Heart right ventricle (tissue), 16 donors: ENCODE results near the gene HOXA1. TPM values are rescaled to one million over a fixed set of nuclear protein-coding genes. Genes with fewer than 3 reads are reported as not detected.

Experiments used
- ATAC-seq, 8 donors: fragments of 200-7000 bp; cut with Tn5 transposase; one replicate each; pipeline ENCODE4 v1.9.1; 2020; ENCODE audit warnings: mild to moderate bottlenecking in 8 of 8, moderate library complexity in 8 of 8, moderate number of reproducible peaks in 1 of 8
- DNase-seq, 2 donors: peaks; one replicate each; pipeline ENCODE4 v3.0.0-alpha.2; 2020
- H3K27ac ChIP-seq, 10 donors: fragments of 200-600 bp; sonication (generic) in 2 of 10; one replicate each; pipeline versions ENCODE4 v1.5.0 to v1.8.0; 2020 to 2022; ENCODE audit warnings: mild to moderate bottlenecking in 3 of 10
- H3K27me3 ChIP-seq, 7 donors: fragments of 200-600 bp; one replicate each; pipeline ENCODE4 v1.8.0; 2021 to 2022; ENCODE audit warnings: mild to moderate bottlenecking in 2 of 7
- H3K36me3 ChIP-seq, 9 donors: fragments of 200-600 bp; sonication (generic) in 1 of 9; one replicate each; pipeline versions ENCODE4 v1.5.0 to v1.8.0; 2020 to 2022; ENCODE audit warnings: mild to moderate bottlenecking in 2 of 9
- H3K4me1 ChIP-seq, 9 donors: fragments of 200-600 bp; sonication (generic) in 1 of 9; one replicate each; pipeline versions ENCODE4 v1.5.0 to v1.8.0; 2020 to 2022; ENCODE audit warnings: mild to moderate bottlenecking in 4 of 9
- H3K4me3 ChIP-seq, 10 donors: fragments of 200-600 bp; sonication (generic) in 2 of 10; one replicate each; pipeline versions ENCODE4 v1.5.0 to v1.8.0; 2020 to 2022; ENCODE audit warnings: mild to moderate bottlenecking in 7 of 10, moderate library complexity in 2 of 10
- H3K9me3 ChIP-seq, 11 donors: fragments of 200-600 bp in 10 of 11; sonication (generic) in 2 of 11; one replicate each; pipeline versions ENCODE4 v1.5.0 to v1.8.0; 2013 to 2022; ENCODE audit warnings: mild to moderate bottlenecking in 2 of 11, control low read depth in 1 of 11, moderate library complexity in 1 of 11
- WGBS, 2 donors: extraction: QIAGEN DNeasy Blood & Tissue Kit; methylation state at CpG; one replicate each; pipeline ENCODE4 v1.1.7; 2013; ENCODE audit warnings: inconsistent platforms in 1 of 2; 5-methylcytosine and 5-hydroxymethylcytosine counted together
- intact Hi-C, 10 donors: fragments of 100-400 bp; cut with DNase I; formaldehyde crosslinking; loops; one replicate each; pipeline versions ENCODE4 v1.11.1 to v1.14.2; 2022
- polyA plus RNA-seq, 2 donors: library from polyadenylated mRNA; stranded (reverse); fragments of 200-250 nt; gene quantifications; one replicate each; pipeline ENCODE4 v1.2.3, GENCODE V29; 2013
- total RNA-seq, 10 donors: library from RNA; stranded (reverse); fragmentation: NEBNext Ultra II Directional in 3 of 10; extraction: Animal tissue kit (Norgen Biotek cat#: 25700) in 3 of 10; gene quantifications; one replicate each; pipeline versions ENCODE4 v1.2.1 to v1.2.4, GENCODE V29; 2021 to 2023
- TF ChIP-seq, protein P1 (sequence below), 9 donors: fragments of 200-600 bp; sonication (generic) in 2 of 9; IDR thresholded peaks; one replicate each; pipeline versions ENCODE4 v1.5.0 to v1.8.0; 2021 to 2022; ENCODE audit warnings: antibody characterized with exemption in 9 of 9, mild to moderate bottlenecking in 5 of 9, moderate library complexity in 1 of 9
- donor health status: Arrhythmogenic right ventricular cardiomyopathy.
- donor health status: ischemic (EF 13 %, LVEDD 7.1; RV severe dilation, severe dysfunction).
- donor health status: healthy with polysubstance abuse.
- donor health status: DM: no; HTN: yes; CAD: no.
- donor health status: DM: no; HTN: no; CAD: no.
- donor health status: ischemic (EF 25% LVEDD 6.9; RV normal size, moderate dysfunction).
- donor health status: ischemic (EF 25% LVEDD 5.7; RV mildly dilated, moderate dysfunction).
- donor health status: healthy.
- donor health status: DM: yes; HTN: yes; CAD: no.
- donor health status: Ischemic cardiomyopathy.
- donor health status: ischemic (EF 35%, LVEDD 5.7; RV mildly dilated, moderate dysfunction).
- donor health status: nonischemic (EF 11% LVEDD 7.7; RV severe dilation, severe dysfunction).
- donor health status: DM: yes; HTN: yes; CAD: no.
- donor health status: PGD.
- donor health status: ischemic (EF 29% LVEDD 5.4; RV normal size, mild dysfunction).
- donor health status: nonischemic (EF 23%, LVEDD 6.1; RV moderate dilation, normal function).

Gene HOXA1
- total and polyA plus RNA-seq, 12 donors = 0.07 to 0.37 (median 0.15) TPM; not detected in 9

DNA sequence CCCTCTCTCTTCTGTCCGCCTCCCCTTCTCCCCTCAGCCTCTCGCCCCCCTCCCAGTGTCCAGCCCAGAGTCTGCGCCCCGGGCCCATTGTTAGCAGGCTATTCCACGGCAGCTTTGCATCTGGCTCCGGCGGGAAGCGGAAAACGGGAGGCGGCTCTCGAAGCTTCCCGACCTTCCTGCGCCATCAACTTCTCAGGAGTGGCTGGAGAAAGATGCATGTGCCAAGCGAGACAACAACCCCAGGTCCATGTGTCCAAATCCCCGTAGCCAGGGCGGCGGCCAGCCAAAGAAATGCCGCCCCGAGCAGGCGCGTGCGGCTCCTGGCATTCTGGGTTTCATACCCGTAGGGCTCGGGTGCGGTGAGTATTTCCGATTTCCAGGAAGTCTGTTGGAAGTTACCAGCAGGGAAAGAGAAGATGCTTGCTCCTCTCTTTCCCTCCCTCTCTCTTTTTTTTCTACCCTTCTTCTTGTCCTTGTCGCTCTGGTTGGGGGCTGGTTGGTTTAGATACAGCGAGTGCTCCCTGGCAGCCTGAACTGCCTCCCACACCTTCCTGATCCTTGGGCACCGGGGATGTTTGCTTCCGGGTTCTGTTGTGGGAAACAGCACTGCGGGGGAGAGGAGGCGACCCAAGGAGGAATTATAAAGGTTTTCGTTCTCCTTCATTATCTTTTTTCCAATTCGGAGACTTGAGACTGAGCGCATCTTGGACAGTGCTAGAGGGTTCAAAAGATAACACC is 7.9 kb upstream of the HOXA1 start:
- H3K4me1 ChIP-seq = peaks cover 0 to 56% (median 12%) of the 10 kb centered on the region in 9 donors
- peak overlapping the region in 5 of 10 donors; percentile 8 to 40 (median 22) for H3K4me3 ChIP-seq
- H3K36me3 ChIP-seq = no peaks in the 10 kb centered on the region
- DNase-seq (no peak), ATAC-seq (no peak)
- TF ChIP-seq, protein P1, sequence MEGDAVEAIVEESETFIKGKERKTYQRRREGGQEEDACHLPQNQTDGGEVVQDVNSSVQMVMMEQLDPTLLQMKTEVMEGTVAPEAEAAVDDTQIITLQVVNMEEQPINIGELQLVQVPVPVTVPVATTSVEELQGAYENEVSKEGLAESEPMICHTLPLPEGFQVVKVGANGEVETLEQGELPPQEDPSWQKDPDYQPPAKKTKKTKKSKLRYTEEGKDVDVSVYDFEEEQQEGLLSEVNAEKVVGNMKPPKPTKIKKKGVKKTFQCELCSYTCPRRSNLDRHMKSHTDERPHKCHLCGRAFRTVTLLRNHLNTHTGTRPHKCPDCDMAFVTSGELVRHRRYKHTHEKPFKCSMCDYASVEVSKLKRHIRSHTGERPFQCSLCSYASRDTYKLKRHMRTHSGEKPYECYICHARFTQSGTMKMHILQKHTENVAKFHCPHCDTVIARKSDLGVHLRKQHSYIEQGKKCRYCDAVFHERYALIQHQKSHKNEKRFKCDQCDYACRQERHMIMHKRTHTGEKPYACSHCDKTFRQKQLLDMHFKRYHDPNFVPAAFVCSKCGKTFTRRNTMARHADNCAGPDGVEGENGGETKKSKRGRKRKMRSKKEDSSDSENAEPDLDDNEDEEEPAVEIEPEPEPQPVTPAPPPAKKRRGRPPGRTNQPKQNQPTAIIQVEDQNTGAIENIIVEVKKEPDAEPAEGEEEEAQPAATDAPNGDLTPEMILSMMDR (IDR thresholded peaks at IDR 0.05) = no peak
- peak overlapping the region in 3 of 10 donors; percentile 31 to 64 (median 60) for H3K27ac ChIP-seq
- intact Hi-C loops = no loop called here
- no peaks in the 10 kb centered on the region for H3K9me3 ChIP-seq
- peaks cover 33 to 100% (median 100%) of the 10 kb centered on the region in 7 donors for H3K27me3 ChIP-seq
- 6 to 9% methylated on average over 35 of the region's 35 CpGs for WGBS, 2 donors

DNA sequence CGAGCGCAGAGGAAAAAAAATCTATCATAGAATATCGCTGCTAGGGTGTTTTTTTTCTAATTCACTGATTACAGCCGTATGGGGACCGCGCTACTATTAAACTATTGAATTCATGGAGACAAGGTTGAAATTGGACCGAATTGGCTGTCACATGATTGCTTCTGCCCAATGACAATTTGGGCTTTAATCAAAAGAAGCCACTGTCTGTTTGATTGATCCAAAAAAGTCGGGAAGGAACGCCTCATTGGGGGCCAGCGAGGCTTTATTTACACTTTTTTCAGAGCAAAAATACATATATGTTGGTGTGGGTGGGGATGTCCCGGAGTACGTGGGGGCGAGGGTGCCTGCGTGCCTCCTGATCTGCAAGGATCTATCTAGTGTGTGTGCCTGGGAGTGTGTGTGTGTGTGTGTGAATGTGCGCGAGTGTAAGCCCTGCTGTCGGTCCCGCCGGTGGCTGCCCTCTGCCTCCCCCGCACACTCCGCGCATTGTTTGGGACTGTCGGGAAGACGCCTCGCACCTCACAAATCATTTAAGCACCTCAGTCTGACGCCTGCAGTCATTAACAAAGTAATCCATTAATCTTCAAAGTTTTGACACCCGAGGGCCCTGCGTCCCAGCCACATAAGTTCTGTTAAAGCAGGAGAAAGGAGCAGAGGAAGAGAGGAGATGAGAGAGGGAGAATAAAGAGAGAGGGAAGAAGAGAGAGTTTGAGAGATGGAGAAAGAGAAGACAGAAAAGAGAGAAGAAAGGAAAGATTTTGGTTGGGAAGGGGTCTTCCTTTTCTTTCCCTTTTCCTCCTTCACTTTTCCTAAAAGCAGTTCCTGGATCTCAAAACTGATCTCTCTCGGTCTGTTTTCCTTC is 7.0 kb upstream of the HOXA1 start, which contains the start of gene HOXA2:
Gene HOXA2, minus strand, starts transcription at position 103 of the 862 bp plus-strand sequence. CDS start 183 bp downstream, outside the sequence.
- WGBS, 2 donors = 3 to 6% methylated on average over 29 of the region's 29 CpGs
- Histone ChIP-seq H3K4me3 (peak within 1 kb of the TSS in 5 of 10 donors; percentile 13 to 40 (median 26)), H3K27me3 (peaks cover 34 to 100% (median 100%) of the 10 kb centered on the region in 7 donors), H3K27ac (peak within 1 kb of the TSS in 4 of 10 donors; percentile 31 to 64 (median 46)), H3K4me1 (peaks cover 0 to 56% (median 15%) of the 10 kb centered on the region in 9 donors), H3K9me3 (no peaks in the 10 kb centered on the region), H3K36me3 (no peaks in the 10 kb centered on the region)
- TF ChIP-seq, protein P1 (IDR thresholded peaks at IDR 0.05) = no peak
- DNase-seq (no peak), ATAC-seq (peak in 2 of 8 donors; percentile 19 to 38)
- intact Hi-C loops = no loop called here

DNA sequence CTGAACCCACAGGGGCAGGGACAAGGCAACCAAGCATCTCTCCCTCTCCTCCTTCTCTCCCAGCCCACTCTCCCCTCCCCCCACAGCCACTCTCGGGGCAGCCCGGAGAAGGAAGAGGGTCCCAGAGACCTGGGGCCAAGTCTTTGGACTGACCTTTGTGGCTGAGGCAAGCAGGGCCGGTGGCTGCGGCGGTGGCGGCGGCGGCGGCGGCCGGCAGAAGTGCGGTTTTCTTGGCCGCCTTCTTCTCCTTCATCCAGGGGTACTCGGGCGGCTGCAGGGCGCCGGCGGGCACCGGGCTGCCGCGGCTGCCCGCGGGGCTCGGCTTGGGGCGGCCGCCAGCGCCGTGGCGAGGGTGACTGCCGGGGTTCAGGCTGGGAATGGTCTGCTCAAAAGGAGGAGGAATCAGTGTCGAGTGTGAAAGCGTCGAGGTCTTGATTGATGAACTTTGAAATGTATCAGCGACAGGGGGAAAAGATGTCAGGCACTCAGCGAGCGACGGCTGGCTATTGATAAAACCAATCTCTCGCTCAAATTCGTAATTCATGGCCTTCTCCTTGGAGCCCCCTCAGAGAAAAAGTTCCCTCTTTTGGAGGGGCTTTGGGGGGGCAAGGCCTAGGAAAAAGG is 6.3 kb upstream of the HOXA1 start:
- Histone ChIP-seq H3K36me3 (no peaks in the 10 kb centered on the region), H3K27ac (peak overlapping the region in 3 of 10 donors; percentile 31 to 64 (median 60)), H3K4me3 (peak overlapping the region in 5 of 10 donors; percentile 13 to 40 (median 26)), H3K9me3 (no peaks in the 10 kb centered on the region), H3K4me1 (peaks cover 0 to 59% (median 18%) of the 10 kb centered on the region in 9 donors), H3K27me3 (peaks cover 38 to 100% (median 100%) of the 10 kb centered on the region in 7 donors)
- WGBS, 2 donors = 2 to 3% methylated on average over 39 of the region's 39 CpGs
- DNase-seq = no peak
- no peak for ATAC-seq
- TF ChIP-seq, protein P1 (IDR thresholded peaks at IDR 0.05) = no peak
- intact Hi-C loops = no loop called here
